Thoracic aorta (tissue), 2 donors: ENCODE data around the gene MYO18B. TPM values are rescaled to one million over a fixed set of nuclear protein-coding genes. Genes with fewer than 3 reads are reported as not detected.

Source experiments
- ATAC-seq: fragments of 150-250 bp; one replicate; pipeline ENCODE4 v1.8.0; 2017; ENCODE audit warnings: low read depth; ENCODE audit not compliant: insufficient number of reproducible peaks, low FRiP score
- DNase-seq: peaks from one replicate; pipeline ENCODE4 v3.0.0-alpha.2; 2020; ENCODE audit warnings: low spot score
- H3K27ac ChIP-seq, 2 donors: fragments of 200-600 bp; sonication (generic); 1 replicate in 1 of 2; 2 replicates in 1 of 2; pipeline ENCODE4 v1.5.1; 2016; ENCODE audit warnings: mild to moderate bottlenecking in 2 of 2, moderate library complexity in 2 of 2
- H3K27me3 ChIP-seq: fragments of 200-600 bp; sonication (generic); replicated peaks from 2 replicates; pipeline ENCODE4 v1.6.0; 2016; ENCODE audit warnings: mild to moderate bottlenecking; ENCODE audit not compliant: insufficient read depth
- H3K36me3 ChIP-seq: fragments of 200-600 bp; sonication (generic); one replicate; pipeline ENCODE4 v1.5.1; 2016
- H3K4me1 ChIP-seq, 2 donors: fragments of 200-600 bp; sonication (generic); 1 replicate in 1 of 2; 2 replicates in 1 of 2; pipeline versions ENCODE4 v1.5.1 to v1.6.0; 2016; ENCODE audit warnings: low read depth in 2 of 2, mild to moderate bottlenecking in 1 of 2; ENCODE audit not compliant: control insufficient read depth in 1 of 2
- H3K4me3 ChIP-seq: fragments of 200-600 bp; sonication (generic); 2 replicates; pipeline ENCODE4 v1.5.1; 2016; ENCODE audit warnings: mild to moderate bottlenecking
- H3K9me3 ChIP-seq: fragments of 200-600 bp; sonication (generic); 2 replicates; pipeline ENCODE4 v1.5.1; 2016
- total RNA-seq, 2 donors: library from RNA; depleted of rRNA; stranded (reverse); fragments of >200 nt; gene quantifications; one replicate each; pipeline versions ENCODE4 v1.1.0 to v1.2.3, GENCODE V29; 2016
- TF ChIP-seq, protein P1 (sequence below): fragments of 200-600 bp; sonication (generic); IDR thresholded peaks from one replicate; pipeline ENCODE4 v1.5.1; 2019; ENCODE audit warnings: antibody characterized with exemption

The MYO18B gene
- total RNA-seq, 2 donors from 2014 or later: 45.6 to 73.5 TPM

DNA sequence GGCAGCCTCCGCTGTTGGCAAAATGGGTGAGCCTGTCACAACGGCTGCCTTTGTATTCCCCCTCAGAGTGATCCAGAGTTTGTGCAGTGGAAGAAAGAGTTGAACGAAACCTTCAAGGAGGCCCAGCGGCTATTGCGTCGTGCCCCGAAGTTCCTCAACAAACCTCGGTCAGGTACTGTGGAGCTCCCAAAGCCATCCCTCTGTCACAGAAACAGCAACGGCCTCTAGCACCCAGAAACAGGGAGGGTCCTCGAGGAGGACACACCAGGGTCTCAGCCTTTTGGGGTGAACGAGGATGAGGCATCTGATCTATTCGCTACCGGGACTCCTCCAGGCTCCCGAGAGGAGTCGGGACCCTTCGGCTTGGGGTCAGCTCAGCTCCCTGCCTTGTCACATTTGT lies 19.8 kb upstream of the MYO18B start:
- Histone ChIP-seq H3K4me1 (peaks cover 0 to 12% of the 10 kb centered on the region in 2 donors), H3K9me3 (no peaks in the 10 kb centered on the region), H3K27ac (no peak overlapping the region), H3K27me3 (no peaks in the 10 kb centered on the region), H3K36me3 (no peaks in the 10 kb centered on the region), H3K4me3 (no peak overlapping the region)
- DNase-seq: no peak
- no peak for ATAC-seq
- TF ChIP-seq, protein P1, sequence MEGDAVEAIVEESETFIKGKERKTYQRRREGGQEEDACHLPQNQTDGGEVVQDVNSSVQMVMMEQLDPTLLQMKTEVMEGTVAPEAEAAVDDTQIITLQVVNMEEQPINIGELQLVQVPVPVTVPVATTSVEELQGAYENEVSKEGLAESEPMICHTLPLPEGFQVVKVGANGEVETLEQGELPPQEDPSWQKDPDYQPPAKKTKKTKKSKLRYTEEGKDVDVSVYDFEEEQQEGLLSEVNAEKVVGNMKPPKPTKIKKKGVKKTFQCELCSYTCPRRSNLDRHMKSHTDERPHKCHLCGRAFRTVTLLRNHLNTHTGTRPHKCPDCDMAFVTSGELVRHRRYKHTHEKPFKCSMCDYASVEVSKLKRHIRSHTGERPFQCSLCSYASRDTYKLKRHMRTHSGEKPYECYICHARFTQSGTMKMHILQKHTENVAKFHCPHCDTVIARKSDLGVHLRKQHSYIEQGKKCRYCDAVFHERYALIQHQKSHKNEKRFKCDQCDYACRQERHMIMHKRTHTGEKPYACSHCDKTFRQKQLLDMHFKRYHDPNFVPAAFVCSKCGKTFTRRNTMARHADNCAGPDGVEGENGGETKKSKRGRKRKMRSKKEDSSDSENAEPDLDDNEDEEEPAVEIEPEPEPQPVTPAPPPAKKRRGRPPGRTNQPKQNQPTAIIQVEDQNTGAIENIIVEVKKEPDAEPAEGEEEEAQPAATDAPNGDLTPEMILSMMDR: no peak

DNA sequence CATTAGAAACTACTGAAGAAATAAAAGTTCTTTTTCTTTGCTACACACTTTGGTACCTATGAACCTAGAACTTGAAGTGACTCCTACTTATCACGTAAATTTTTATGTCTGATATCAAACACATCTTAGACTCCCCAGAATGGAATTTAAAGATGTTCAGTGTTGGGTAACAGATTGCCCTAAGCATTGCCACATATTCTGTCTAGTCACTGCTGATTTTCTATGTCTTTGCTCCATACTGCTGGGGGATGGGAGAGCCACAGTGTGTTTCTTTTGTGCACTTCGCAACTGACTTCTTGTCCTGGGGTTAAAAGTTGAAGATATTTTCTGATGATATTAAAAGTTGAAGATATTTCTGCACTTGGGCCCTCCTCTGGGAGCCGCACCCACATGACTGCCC lies 19.4 kb upstream of the MYO18B start:
- H3K4me3 ChIP-seq: no peak overlapping the region
- peaks cover 0 to 12% of the 10 kb centered on the region in 2 donors for H3K4me1 ChIP-seq
- ATAC-seq: no peak
- DNase-seq: no peak
- no peaks in the 10 kb centered on the region for H3K9me3 ChIP-seq
- TF ChIP-seq, protein P1: no peak
- no peak overlapping the region for H3K27ac ChIP-seq
- H3K36me3 ChIP-seq: no peaks in the 10 kb centered on the region
- no peaks in the 10 kb centered on the region for H3K27me3 ChIP-seq

DNA sequence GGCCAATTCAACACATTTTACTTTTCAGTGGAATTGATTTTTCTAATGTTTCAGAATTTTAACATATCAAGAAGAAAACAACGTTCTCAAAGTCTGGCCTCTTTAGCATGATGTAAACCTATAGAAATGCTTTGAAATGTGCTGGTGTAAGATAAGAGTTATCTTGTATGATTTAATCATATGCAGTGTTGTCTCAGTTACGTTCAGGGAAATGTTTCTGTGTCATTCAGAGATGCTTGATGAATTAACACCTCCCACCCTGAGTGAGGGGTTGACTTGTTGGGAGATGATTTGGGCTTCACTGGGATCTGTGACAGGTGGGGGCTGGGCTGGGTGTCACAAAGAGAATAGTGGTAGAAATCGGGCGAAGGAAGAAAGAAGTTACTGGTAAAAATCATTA lies 15.7 kb upstream of the MYO18B start:
- Histone ChIP-seq H3K4me1 (no peaks in the 10 kb centered on the region), H3K27ac (no peak overlapping the region), H3K27me3 (no peaks in the 10 kb centered on the region), H3K9me3 (no peaks in the 10 kb centered on the region), H3K36me3 (no peaks in the 10 kb centered on the region), H3K4me3 (no peak overlapping the region)
- TF ChIP-seq, protein P1: no peak
- ATAC-seq (no peak), DNase-seq (no peak)

DNA sequence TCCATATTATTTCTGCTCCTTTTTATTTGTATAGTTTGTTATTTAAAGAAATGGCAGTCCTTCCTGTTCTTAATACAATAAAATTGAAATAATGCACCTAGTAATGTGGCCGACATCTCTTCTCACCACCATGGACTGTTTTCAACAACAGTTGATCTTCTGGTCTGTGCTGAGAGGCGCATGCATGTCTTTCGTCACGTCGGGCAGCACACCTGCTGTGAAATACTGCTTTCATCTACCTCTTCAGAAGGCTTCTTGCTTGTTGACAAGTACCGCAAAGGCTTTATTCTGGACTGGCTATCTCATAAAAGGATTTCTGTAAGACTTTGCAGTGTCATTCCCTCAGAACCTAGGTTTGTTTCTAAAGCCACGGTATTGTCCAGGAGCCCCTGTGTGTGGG lies 13.9 kb upstream of the MYO18B start:
- ATAC-seq: no peak
- no peak for DNase-seq
- Histone ChIP-seq H3K27ac (no peak overlapping the region), H3K36me3 (no peaks in the 10 kb centered on the region), H3K4me1 (no peaks in the 10 kb centered on the region), H3K9me3 (no peaks in the 10 kb centered on the region), H3K27me3 (no peaks in the 10 kb centered on the region), H3K4me3 (no peak overlapping the region)
- TF ChIP-seq, protein P1: no peak

DNA sequence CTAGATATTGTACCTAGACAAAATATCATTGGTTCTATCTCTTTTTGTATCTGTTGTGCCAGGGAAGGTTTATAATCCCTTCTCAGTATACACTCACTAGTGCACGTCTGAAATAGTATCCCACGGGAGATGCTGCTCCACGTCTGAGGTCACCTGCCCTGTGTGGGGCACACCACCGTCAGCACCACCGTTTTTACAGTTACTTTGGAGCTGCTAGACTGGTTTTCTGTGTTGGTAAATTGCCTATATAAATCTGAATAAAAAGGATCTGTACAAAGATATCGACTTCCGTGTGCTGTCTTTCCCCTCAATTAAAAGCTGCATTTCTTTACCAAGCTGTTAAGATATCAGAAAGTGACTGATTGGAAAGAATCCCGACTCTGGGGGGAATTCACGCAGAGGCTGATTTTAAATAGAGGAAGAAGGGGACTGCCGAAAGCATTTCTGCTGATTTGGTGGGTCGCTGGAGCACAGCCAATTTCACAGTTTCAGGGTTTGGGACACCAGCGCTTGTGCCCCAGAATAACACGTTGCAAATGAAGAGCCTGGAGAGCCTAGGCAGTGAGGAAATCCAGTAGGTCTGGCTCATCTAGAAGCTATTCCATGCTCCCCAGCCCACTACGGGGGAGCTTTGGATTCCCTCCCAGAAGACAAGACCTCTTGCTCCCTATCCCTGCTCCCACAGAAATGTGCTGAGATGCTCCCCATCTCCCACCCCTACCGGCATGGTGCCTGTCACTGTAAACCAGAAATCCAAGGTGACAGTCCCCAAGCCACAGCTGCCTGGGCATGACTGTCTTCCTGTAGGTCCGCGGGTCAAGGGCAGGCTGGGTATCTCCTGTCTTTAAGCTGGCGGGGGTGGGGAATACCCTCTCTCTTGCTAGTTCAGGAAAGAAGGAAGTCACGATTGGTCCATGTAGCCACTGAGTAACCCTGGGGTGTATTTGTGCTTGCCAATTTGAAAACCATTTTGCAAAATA lies 12.7 kb upstream of the MYO18B start:
- TF ChIP-seq, protein P1: no peak
- no peaks in the 10 kb centered on the region for H3K9me3 ChIP-seq
- no peak overlapping the region for H3K4me3 ChIP-seq
- no peak overlapping the region for H3K27ac ChIP-seq
- H3K4me1 ChIP-seq: no peaks in the 10 kb centered on the region
- no peaks in the 10 kb centered on the region for H3K27me3 ChIP-seq
- H3K36me3 ChIP-seq: no peaks in the 10 kb centered on the region
- ATAC-seq (no peak), DNase-seq (no peak)
